Naive thymus-derived CD4-positive, alpha-beta T cell (primary cell): ENCODE results near the gene FYN. TPM values are rescaled to one million over a fixed set of nuclear protein-coding genes. Genes with fewer than 3 reads are reported as not detected.

Experiments
- ATAC-seq: fragments of 150-1000 bp; cut with Tn5 transposase; 2 replicates; pipeline ENCODE4 v1.10.0; 2021; ENCODE audit warnings: mild to moderate bottlenecking, moderate library complexity
- CTCF ChIA-PET: fragments of 350-600 bp; sonication (Branson Sonifier 250); formaldehyde crosslinking; loops from one replicate; lab custom pipeline; 2021; ENCODE audit warnings: antibody characterized with exemption; lab: Charles Lee
- POLR2A ChIA-PET: fragments of 350-600 bp; sonication (Branson Sonifier 250); formaldehyde crosslinking; loops from one replicate; lab custom pipeline; 2021; ENCODE audit warnings: antibody characterized with exemption, inconsistent platforms; lab: Charles Lee
- DNase-seq, 9 donors: peaks; one replicate each; pipeline versions ENCODE4 v3.0.0 to v3.0.0-alpha.2; 2020 to 2022; ENCODE audit warnings: mixed read lengths in 1 of 9
- H3K27ac ChIP-seq: one replicate; pipeline ENCODE4 v1.7.0; 2013; ENCODE audit warnings: mild to moderate bottlenecking, low read depth, low read length, moderate library complexity
- H3K27me3 ChIP-seq, 2 donors: one replicate each; pipeline ENCODE4 v1.7.0; 2013; ENCODE audit warnings: low read length in 2 of 2, mild to moderate bottlenecking in 2 of 2, moderate library complexity in 2 of 2; ENCODE audit not compliant: control insufficient read depth in 2 of 2, insufficient read depth in 2 of 2
- H3K36me3 ChIP-seq, 3 experiments: 1 replicate in 2 of 3; 2 replicates in 1 of 3; pipeline ENCODE4 v1.7.0; 2013; ENCODE audit warnings: low read length in 3 of 3, mild to moderate bottlenecking in 3 of 3, moderate library complexity in 1 of 3; ENCODE audit not compliant: insufficient read depth in 3 of 3, control insufficient read depth in 2 of 3
- H3K4me1 ChIP-seq, 2 donors: one replicate each; pipeline ENCODE4 v1.7.0; 2013; ENCODE audit warnings: low read length in 2 of 2, mild to moderate bottlenecking in 2 of 2, moderate library complexity in 1 of 2; ENCODE audit not compliant: control insufficient read depth in 2 of 2, insufficient read depth in 2 of 2
- H3K4me3 ChIP-seq: 2 replicates; pipeline ENCODE4 v1.7.0; 2013; ENCODE audit warnings: mild to moderate bottlenecking, low read length
- H3K9me3 ChIP-seq, 3 experiments: 1 replicate in 2 of 3; 2 replicates in 1 of 3; pipeline ENCODE4 v1.7.0; 2013; ENCODE audit warnings: low read length in 3 of 3; ENCODE audit not compliant: control insufficient read depth in 2 of 3
- H3K27ac Mint-ChIP-seq, 9 donors: one replicate each; pipeline ENCODE4 v1.8.0; 2020 to 2022; ENCODE audit warnings: mixed read lengths in 9 of 9, mild to moderate bottlenecking in 8 of 9, moderate library complexity in 5 of 9, inconsistent platforms in 2 of 9
- H3K27me3 Mint-ChIP-seq, 5 donors: one replicate each; pipeline ENCODE4 v1.8.0; 2021 to 2022; ENCODE audit warnings: mixed read lengths in 5 of 5, mild to moderate bottlenecking in 1 of 5
- H3K36me3 Mint-ChIP-seq, 5 donors: one replicate each; pipeline ENCODE4 v1.8.0; 2020 to 2022; ENCODE audit warnings: mixed read lengths in 5 of 5, mild to moderate bottlenecking in 3 of 5, inconsistent platforms in 1 of 5
- H3K4me1 Mint-ChIP-seq, 7 donors: one replicate each; pipeline ENCODE4 v1.8.0; 2020 to 2022; ENCODE audit warnings: mixed read lengths in 7 of 7, mild to moderate bottlenecking in 3 of 7, inconsistent platforms in 1 of 7
- H3K4me3 Mint-ChIP-seq, 10 donors: one replicate each; pipeline ENCODE4 v1.8.0; 2020 to 2022; ENCODE audit warnings: mild to moderate bottlenecking in 10 of 10, mixed read lengths in 10 of 10, moderate library complexity in 6 of 10, inconsistent platforms in 2 of 10
- H3K9me3 Mint-ChIP-seq, 11 donors: one replicate each; pipeline ENCODE4 v1.8.0; 2020 to 2022; ENCODE audit warnings: mixed read lengths in 11 of 11, mild to moderate bottlenecking in 4 of 11, inconsistent platforms in 1 of 11, moderate library complexity in 1 of 11
- intact Hi-C, 2 donors: fragments of 100-400 bp; cut with micrococcal nuclease; formaldehyde crosslinking; loops; one replicate each; pipeline ENCODE4 v1.15.1; 2023
- polyA plus RNA-seq, 2 donors: library from polyadenylated mRNA; unstranded; fragments of 300-500 nt; fragmentation: Illumina TruSeq; gene quantifications; one replicate each; pipeline ENCODE4 v1.2.3, GENCODE V29; 2021
- total RNA-seq, 6 experiments: library from RNA in 5 of 6; stranded (reverse) in 5 of 6; gene quantifications; 1 replicate in 5 of 6; 2 replicates in 1 of 6; pipeline ENCODE4 v1.2.3 and lab custom pipeline; 2021 to 2026

Gene FYN
- total and polyA plus RNA-seq, 7 experiments from 2014 or later, result 200 to 720 (median 430) TPM

DNA sequence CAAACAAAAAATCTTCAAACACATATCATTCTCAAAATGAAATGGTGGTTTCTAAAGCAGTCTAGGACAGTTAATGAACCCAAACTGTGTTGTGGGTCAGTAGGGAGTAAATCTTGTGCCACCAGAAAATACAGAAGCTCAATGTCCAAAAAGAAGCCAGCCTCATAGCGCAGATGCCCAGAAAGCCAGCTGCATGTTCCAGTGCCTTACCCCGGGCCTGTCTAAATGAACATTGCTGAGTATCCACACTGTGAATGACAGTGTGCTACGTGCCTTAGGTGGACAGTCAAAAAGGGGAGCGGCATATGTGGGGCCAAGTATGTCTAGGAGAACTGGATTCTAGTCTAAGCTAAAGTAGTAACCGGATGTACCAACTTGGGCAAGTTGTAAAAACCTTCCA lies 10.9 kb downstream of the FYN start:
- Histone ChIP-seq H3K9me3 (no peaks in the 10 kb centered on the region), H3K36me3 (no peaks in the 10 kb centered on the region), H3K27me3 (no peaks in the 10 kb centered on the region), H3K4me3 (no peak overlapping the region), H3K4me1 (peaks cover 88 to 96% of the 10 kb centered on the region in 2 donors), H3K27ac (no peak overlapping the region)
- DNase-seq (no peak), ATAC-seq (no peak)
- peaks cover 0 to 26% (median 0%) of the 10 kb centered on the region in 5 donors for H3K36me3 Mint-ChIP-seq
- no peaks in the 10 kb centered on the region for H3K27me3 Mint-ChIP-seq
- no peaks in the 10 kb centered on the region for H3K9me3 Mint-ChIP-seq
- H3K27ac Mint-ChIP-seq, result peak overlapping the region in 7 of 9 donors; percentile 27 to 75 (median 46)
- ChIA-PET CTCF (no interaction called here), POLR2A (interaction anchor here (0.8 to 1.9 kb wide), 3 partner anchors 11 to 37 kb away, joined by 3 to 6 read pairs (median 3); partner anchors contain the start of gene FYN)
- intact Hi-C loops, result no loop called here
- H3K4me3 Mint-ChIP-seq, result peak overlapping the region in 8 of 10 donors; percentile 16 to 93 (median 35)
- H3K4me1 Mint-ChIP-seq, result peaks cover 0 to 100% (median 96%) of the 10 kb centered on the region in 7 donors

DNA sequence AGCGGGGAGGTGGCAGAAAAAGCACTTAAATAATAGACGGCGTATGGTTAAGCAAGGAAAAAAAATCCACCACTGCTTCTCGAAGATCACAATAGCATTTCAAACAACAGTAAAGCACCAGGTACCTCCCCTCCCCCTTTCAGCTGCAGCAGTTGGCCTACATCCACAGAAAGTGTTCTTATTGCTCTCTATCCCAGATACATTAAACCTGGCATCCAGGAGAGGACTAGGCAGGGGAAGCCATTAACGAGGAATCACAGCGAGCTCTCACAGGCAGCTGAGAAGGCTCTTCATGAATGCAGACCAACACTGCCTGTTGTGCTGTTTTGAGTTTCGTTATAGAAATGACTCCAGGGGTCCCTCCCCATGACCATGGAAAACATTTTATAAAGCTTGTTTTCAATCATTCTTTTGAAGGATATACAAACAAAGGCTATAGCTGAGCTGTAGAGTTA lies 11.8 kb downstream of the FYN start:
- intact Hi-C loops, result no loop called here
- H3K4me3 Mint-ChIP-seq, result peak overlapping the region in 9 of 10 donors; percentile 16 to 93 (median 40)
- H3K36me3 Mint-ChIP-seq, result peaks cover 0 to 26% (median 0%) of the 10 kb centered on the region in 5 donors
- H3K36me3 ChIP-seq, result no peaks in the 10 kb centered on the region
- ATAC-seq (peak; percentile 14), DNase-seq (no peak)
- H3K27me3 ChIP-seq, result no peaks in the 10 kb centered on the region
- peak overlapping the region; percentile 9 for H3K27ac ChIP-seq
- H3K9me3 Mint-ChIP-seq, result no peaks in the 10 kb centered on the region
- H3K9me3 ChIP-seq, result no peaks in the 10 kb centered on the region
- CTCF ChIA-PET, result no interaction called here
- peaks cover 86 to 97% of the 10 kb centered on the region in 2 donors for H3K4me1 ChIP-seq
- H3K27ac Mint-ChIP-seq, result peak overlapping the region in 7 of 9 donors; percentile 9 to 75 (median 38)
- H3K27me3 Mint-ChIP-seq, result no peaks in the 10 kb centered on the region
- POLR2A ChIA-PET, result interaction anchor here (1.9 kb wide), 1 partner anchor 12 kb away, joined by 6 read pairs; the partner anchor contains the start of gene FYN
- H3K4me1 Mint-ChIP-seq, result peaks cover 0 to 100% (median 96%) of the 10 kb centered on the region in 7 donors
- peak overlapping the region; percentile 6 for H3K4me3 ChIP-seq

DNA sequence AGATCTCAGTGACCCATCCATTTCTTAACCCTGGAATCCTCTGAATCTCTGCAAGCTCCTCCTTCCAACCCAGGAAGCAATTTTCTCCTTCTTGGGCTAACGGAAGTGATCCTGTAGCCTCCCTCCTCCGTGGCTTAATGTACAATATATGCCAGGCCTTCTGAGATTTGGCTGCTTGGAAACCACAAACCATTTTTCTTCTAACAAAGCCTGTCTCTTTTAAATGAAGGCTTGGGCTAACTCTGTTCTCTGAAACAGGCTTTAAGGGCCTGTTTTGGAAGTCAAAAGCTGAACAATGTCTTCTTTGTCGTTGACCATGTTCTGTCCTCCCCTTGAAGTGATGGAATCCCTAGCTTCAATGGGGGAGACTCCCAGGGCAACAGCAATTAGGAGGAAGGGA lies 14.9 kb downstream of the FYN start:
- intact Hi-C loops, result loop anchor here in 1 of 2 donors (1.0 kb wide), 1 partner anchor 13 kb away; no protein-coding TSS in a partner anchor

DNA sequence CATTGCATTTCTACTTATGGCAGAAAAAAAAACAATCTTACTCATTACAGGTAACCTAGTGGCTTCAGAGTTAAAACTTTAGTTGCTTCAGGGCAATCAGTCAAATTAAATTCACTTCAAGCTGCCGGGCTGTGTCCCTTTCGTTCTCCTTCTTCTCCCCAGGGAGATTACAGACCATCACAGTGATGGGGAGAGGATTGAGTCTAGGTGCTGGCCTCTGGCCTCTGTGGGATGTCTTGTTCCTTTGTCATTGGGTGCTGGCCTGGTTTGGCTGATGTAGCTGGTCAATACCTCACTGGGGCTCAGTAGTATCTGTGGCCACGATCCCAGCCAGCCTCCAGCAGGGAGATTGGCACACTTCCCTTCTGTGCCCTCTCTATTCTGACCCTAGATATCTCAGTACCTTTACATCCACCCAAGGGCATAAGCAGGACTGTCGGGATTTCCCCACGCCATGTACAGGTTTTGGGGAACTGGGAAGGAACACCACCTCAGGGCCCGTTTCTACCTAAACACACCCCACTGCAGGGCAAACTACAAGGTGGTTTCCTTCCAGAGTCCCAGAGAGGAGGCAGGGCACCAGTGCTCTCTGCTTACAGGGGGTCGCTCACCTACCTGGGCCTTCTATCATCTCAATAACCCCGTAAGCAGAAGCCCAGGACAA lies 15.4 kb downstream of the FYN start:
- Mint-ChIP-seq H3K27me3 (no peaks in the 10 kb centered on the region), H3K36me3 (peaks cover 0 to 17% (median 0%) of the 10 kb centered on the region in 5 donors), H3K9me3 (no peaks in the 10 kb centered on the region), H3K4me1 (peaks cover 0 to 99% (median 82%) of the 10 kb centered on the region in 7 donors), H3K27ac (peak overlapping the region in 8 of 9 donors; percentile 16 to 90 (median 82)), H3K4me3 (peak overlapping the region in 9 of 10 donors; percentile 43 to 93 (median 68))
- Histone ChIP-seq H3K4me1 (peaks cover 59 to 89% of the 10 kb centered on the region in 2 donors), H3K9me3 (no peaks in the 10 kb centered on the region), H3K27ac (peak overlapping the region; percentile 32), H3K36me3 (peaks cover 0 to 8% (median 0%) of the 10 kb centered on the region in 3 experiments), H3K27me3 (no peaks in the 10 kb centered on the region), H3K4me3 (no peak overlapping the region)
- intact Hi-C loops, result loop anchor here (1.0 to 2.0 kb wide), 3 partner anchors 7 to 13 kb away; no protein-coding TSS in a partner anchor
- no peak for DNase-seq
- POLR2A ChIA-PET, result interaction anchor here (0.9 to 1.2 kb wide), 3 partner anchors 8 to 117 kb away, joined by 3 to 4 read pairs (median 3); no protein-coding TSS in a partner anchor
- CTCF ChIA-PET, result no interaction called here
- ATAC-seq, result peak; percentile 26

More for the DNA sequence above, 14.9 kb downstream of the FYN start:
- H3K27me3 Mint-ChIP-seq, result no peaks in the 10 kb centered on the region
- ATAC-seq (no peak), DNase-seq (no peak)
- no peaks in the 10 kb centered on the region for H3K27me3 ChIP-seq
- H3K4me3 ChIP-seq, result no peak overlapping the region
- H3K4me1 ChIP-seq, result peaks cover 64 to 88% of the 10 kb centered on the region in 2 donors
- peaks cover 0 to 19% (median 0%) of the 10 kb centered on the region in 5 donors for H3K36me3 Mint-ChIP-seq
- CTCF ChIA-PET, result no interaction called here
- POLR2A ChIA-PET, result no interaction called here
- H3K27ac ChIP-seq, result peak overlapping the region; percentile 32
- no peaks in the 10 kb centered on the region for H3K9me3 Mint-ChIP-seq
- H3K4me1 Mint-ChIP-seq, result peaks cover 0 to 99% (median 82%) of the 10 kb centered on the region in 7 donors
- H3K36me3 ChIP-seq, result peaks cover 0 to 8% (median 0%) of the 10 kb centered on the region in 3 experiments
- H3K27ac Mint-ChIP-seq, result peak overlapping the region in 8 of 9 donors; percentile 16 to 90 (median 82)
- H3K9me3 ChIP-seq, result no peaks in the 10 kb centered on the region
- H3K4me3 Mint-ChIP-seq, result peak overlapping the region in 9 of 10 donors; percentile 43 to 93 (median 68)

DNA sequence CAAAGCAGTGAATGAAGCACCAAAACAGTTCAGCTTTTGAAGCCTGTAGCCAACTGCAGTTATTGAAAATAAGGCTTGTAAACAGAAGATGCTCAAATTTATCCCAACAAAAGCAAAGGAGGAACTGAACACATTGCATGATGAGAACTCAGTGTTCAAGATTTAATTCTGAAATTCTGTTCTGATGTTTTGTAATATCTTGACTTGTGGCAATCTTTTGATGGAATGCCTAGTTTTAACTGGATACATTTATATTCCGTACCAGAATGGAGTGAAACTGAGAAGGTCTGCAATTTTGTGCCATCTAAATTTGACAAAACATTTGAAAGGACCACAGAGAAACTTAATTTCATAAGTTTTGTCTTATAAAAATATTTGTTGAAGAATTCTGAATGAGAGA lies 17.5 kb downstream of the FYN start:
- Mint-ChIP-seq H3K36me3 (peaks cover 0 to 12% (median 0%) of the 10 kb centered on the region in 5 donors), H3K27me3 (no peaks in the 10 kb centered on the region), H3K4me3 (peak overlapping the region in 6 of 10 donors; percentile 15 to 50 (median 34)), H3K9me3 (no peaks in the 10 kb centered on the region), H3K27ac (peak overlapping the region in 7 of 9 donors; percentile 34 to 81 (median 53)), H3K4me1 (peaks cover 0 to 99% (median 82%) of the 10 kb centered on the region in 7 donors)
- POLR2A ChIA-PET, result interaction anchor here (1.0 kb wide), 1 partner anchor 13 kb away, joined by 4 read pairs; no protein-coding TSS in a partner anchor
- CTCF ChIA-PET, result interaction anchor here (1.0 kb wide), 1 partner anchor 139 kb away, joined by 4 read pairs; no protein-coding TSS in a partner anchor
- H3K4me3 ChIP-seq, result no peak overlapping the region
- ATAC-seq (no peak), DNase-seq (no peak)
- no peaks in the 10 kb centered on the region for H3K9me3 ChIP-seq
- H3K4me1 ChIP-seq, result peaks cover 46 to 89% of the 10 kb centered on the region in 2 donors
- peaks cover 0 to 8% (median 0%) of the 10 kb centered on the region in 3 experiments for H3K36me3 ChIP-seq
- H3K27me3 ChIP-seq, result no peaks in the 10 kb centered on the region
- intact Hi-C loops, result loop anchor here (1.0 to 2.0 kb wide), 3 partner anchors 7 to 15 kb away; no protein-coding TSS in a partner anchor
- peak overlapping the region; percentile 37 for H3K27ac ChIP-seq

DNA sequence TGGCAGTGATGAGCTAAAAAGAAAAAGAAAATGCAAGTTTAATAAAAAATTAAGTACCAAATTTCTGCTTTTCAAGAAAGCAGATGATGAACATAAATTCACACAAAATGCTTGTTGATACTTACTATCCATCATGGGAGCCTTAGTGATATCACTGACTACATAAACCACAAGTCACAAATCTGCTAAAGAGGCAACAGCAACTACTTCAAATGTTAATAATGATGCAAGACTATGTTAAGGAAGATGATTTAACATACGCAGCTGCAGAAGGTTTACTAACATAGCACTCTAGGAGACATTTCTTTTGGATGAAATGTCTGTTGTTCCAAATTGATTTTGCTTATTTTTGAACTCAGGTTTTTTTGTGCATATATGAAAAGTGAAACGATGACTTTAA lies 18.6 kb downstream of the FYN start:
- intact Hi-C loops, result loop anchor here in 1 of 2 donors (1.0 kb wide), 1 partner anchor 10 kb away; no protein-coding TSS in a partner anchor
- ChIA-PET POLR2A (interaction anchor here (0.6 to 1.0 kb wide), 5 partner anchors 9 to 157 kb away, joined by 3 to 4 read pairs (median 3); no protein-coding TSS in a partner anchor), CTCF (interaction anchor here (0.8 to 1.1 kb wide), 2 partner anchors 134 to 145 kb away, joined by 3 read pairs; no protein-coding TSS in a partner anchor)
- H3K36me3 Mint-ChIP-seq, result peaks cover 0 to 16% (median 0%) of the 10 kb centered on the region in 5 donors
- no peaks in the 10 kb centered on the region for H3K27me3 Mint-ChIP-seq
- Histone ChIP-seq H3K27me3 (no peaks in the 10 kb centered on the region), H3K27ac (no peak overlapping the region), H3K4me3 (no peak overlapping the region), H3K36me3 (peaks cover 0 to 8% (median 0%) of the 10 kb centered on the region in 3 experiments), H3K9me3 (no peaks in the 10 kb centered on the region), H3K4me1 (peaks cover 50 to 89% of the 10 kb centered on the region in 2 donors)
- peaks cover 0 to 99% (median 82%) of the 10 kb centered on the region in 7 donors for H3K4me1 Mint-ChIP-seq
- peak overlapping the region in 6 of 9 donors; percentile 7 to 86 (median 24) for H3K27ac Mint-ChIP-seq
- H3K9me3 Mint-ChIP-seq, result no peaks in the 10 kb centered on the region
- H3K4me3 Mint-ChIP-seq, result peak overlapping the region in 3 of 10 donors; percentile 14 to 50 (median 30)
- DNase-seq, result no peak
- no peak for ATAC-seq
